ENCODE results near the gene MBNL1. TPM values are rescaled to one million over a fixed set of nuclear protein-coding genes. Genes with fewer than 3 reads are reported as not detected.

The MBNL1 gene
- total and polyA plus RNA-seq, 2 donors (not counting 3 experiments of a cell fraction or from before 2014, with no cell fraction given), result 179 to 362 TPM

DNA sequence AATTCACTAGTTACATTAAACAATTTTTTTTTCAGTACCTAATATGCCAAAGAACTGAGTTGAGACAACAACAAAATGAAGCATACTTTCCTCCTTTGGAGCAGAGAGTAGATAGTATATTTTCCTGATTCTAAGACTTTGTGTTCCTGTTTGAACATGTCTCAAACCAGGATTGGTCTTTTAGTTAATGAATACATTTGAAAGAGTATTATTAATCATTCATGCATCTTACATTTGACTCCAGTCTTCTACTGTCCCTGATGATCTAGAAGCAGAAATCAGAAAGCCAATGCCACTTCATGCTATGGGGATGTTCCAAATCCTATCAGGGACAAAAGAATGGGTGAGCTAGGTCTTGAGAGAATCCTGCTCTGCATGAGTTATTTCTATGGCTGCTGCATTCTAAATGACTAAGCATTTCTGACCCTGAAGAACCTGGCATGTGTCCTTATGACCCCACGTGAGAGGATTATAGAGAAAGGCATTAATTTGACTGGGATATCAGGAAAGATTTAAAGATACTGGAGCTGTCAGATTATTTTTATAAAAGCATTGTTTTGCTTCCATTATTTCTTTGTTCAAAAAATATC is 32.9 kb upstream of the MBNL1 start:
- Histone ChIP-seq H3K9me1 (replicated peaks; ENCODE audit: control insufficient read depth, extremely low read depth, insufficient read depth, low read length) (no peaks in the 10 kb centered on the region), H3K4me1 (ENCODE audit: control insufficient read depth, extremely low read depth, insufficient read depth, low read length) (peaks cover 11% of the 10 kb centered on the region), H3K4me3 (replicated peaks in 1 of 3; ENCODE audit: insufficient read depth in 1 of 3, low read depth in 1 of 3, low read length in 3 of 3) (no peak overlapping the region), H4K20me1 (replicated peaks; ENCODE audit: control insufficient read depth, extremely low read depth, insufficient read depth, low read length) (no peaks in the 10 kb centered on the region), H3K4me2 (ENCODE audit: insufficient read depth, low read length) (no peak overlapping the region), H3K9me3 (replicated peaks; ENCODE audit: control insufficient read depth, insufficient read depth, low read length) (no peaks in the 10 kb centered on the region), H3K27ac (ENCODE audit: insufficient read depth, low read depth, low read length) (no peak overlapping the region), H3K27me3 (ENCODE audit: control insufficient read depth in 2 of 2, insufficient read depth in 2 of 2, low read length in 2 of 2) (no peaks in the 10 kb centered on the region), H3K79me2 (ENCODE audit: control insufficient read depth, insufficient read depth, low read length) (no peaks in the 10 kb centered on the region), H3K36me3 (ENCODE audit: control insufficient read depth in 2 of 2, extremely low read depth in 1 of 2, insufficient read depth in 2 of 2, low read length in 2 of 2) (no peaks in the 10 kb centered on the region), H3K9ac (replicated peaks; ENCODE audit: extremely low read depth, insufficient read depth, low read length) (no peak overlapping the region), H2AFZ (ENCODE audit: low read depth, low read length) (peak overlapping the region; percentile 14)
- dilution Hi-C loops (cut with MboI; ENCODE audit: extremely low pct_ligation_motif_present, low sequenced_read_pairs), result no loop called here
- ChIA-PET CTCF (interaction anchor here (0.5 to 1.4 kb wide), 3 partner anchors 18 to 118 kb away, joined by 3 read pairs; no protein-coding TSS in a partner anchor), POLR2A (no interaction called here)
- TF ChIP-seq POLR2AphosphoS5 (IDR thresholded peaks at IDR 0.05; ENCODE audit: insufficient read depth, low read depth, low read length), result no peak
- TF ChIP-seq MYC (IDR thresholded peaks at IDR 0.05; ENCODE audit: low read depth, low read length), result no peak
- TF ChIP-seq POLR2A (IDR thresholded peaks at IDR 0.05; ENCODE audit: low read depth, low read length), result no peak
- no peak for TF ChIP-seq JUN (IDR thresholded peaks at IDR 0.05; ENCODE audit: borderline replicate concordance, insufficient read depth, insufficient read length, low read depth)
- TF ChIP-seq FOS (IDR thresholded peaks at IDR 0.05; ENCODE audit: borderline replicate concordance, insufficient read depth, low read length), result no peak
- FAIRE-seq (no peak), DNase-seq (ENCODE audit: low read depth, low spot score) (peak; percentile 25)
- no TSS peak for BruUV-seq (replicated peaks)
- intact Hi-C loops (cut with micrococcal nuclease), result no loop called here

DNA sequence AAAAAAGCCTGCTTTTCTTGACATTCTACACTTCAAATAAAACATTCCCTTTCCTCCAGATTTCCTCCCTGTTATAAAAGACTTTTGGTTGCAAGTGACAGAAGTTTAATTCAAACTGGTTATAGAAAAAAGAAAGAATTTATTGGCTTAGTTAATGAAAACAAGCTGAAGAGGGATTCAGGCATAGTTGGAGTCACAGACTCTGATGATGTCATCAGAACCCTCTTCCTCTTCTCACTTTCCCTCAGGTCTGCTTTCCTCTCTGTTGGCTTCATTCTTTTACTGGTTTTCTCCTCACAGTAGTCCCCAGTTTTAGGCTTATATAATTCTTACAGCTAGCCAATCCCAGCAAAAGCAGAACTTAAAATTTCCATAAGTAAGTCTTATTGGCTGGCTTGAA is 32.0 kb upstream of the MBNL1 start:
- dilution Hi-C loops (cut with MboI; ENCODE audit: extremely low pct_ligation_motif_present, low sequenced_read_pairs), result no loop called here
- H3K9ac ChIP-seq (replicated peaks; ENCODE audit: extremely low read depth, insufficient read depth, low read length), result no peak overlapping the region

More for the DNA sequence above, 32.0 kb upstream of the MBNL1 start:
- intact Hi-C loops (cut with micrococcal nuclease), result no loop called here
- Histone ChIP-seq H3K4me2 (ENCODE audit: insufficient read depth, low read length) (no peak overlapping the region), H4K20me1 (replicated peaks; ENCODE audit: control insufficient read depth, extremely low read depth, insufficient read depth, low read length) (no peaks in the 10 kb centered on the region), H3K79me2 (ENCODE audit: control insufficient read depth, insufficient read depth, low read length) (no peaks in the 10 kb centered on the region), H2AFZ (ENCODE audit: low read depth, low read length) (no peak overlapping the region), H3K36me3 (ENCODE audit: control insufficient read depth in 2 of 2, extremely low read depth in 1 of 2, insufficient read depth in 2 of 2, low read length in 2 of 2) (no peaks in the 10 kb centered on the region), H3K4me3 (replicated peaks in 1 of 3; ENCODE audit: insufficient read depth in 1 of 3, low read depth in 1 of 3, low read length in 3 of 3) (no peak overlapping the region), H3K4me1 (ENCODE audit: control insufficient read depth, extremely low read depth, insufficient read depth, low read length) (peaks cover 20% of the 10 kb centered on the region), H3K27ac (ENCODE audit: insufficient read depth, low read depth, low read length) (no peak overlapping the region), H3K27me3 (ENCODE audit: control insufficient read depth in 2 of 2, insufficient read depth in 2 of 2, low read length in 2 of 2) (no peaks in the 10 kb centered on the region), H3K9me3 (replicated peaks; ENCODE audit: control insufficient read depth, insufficient read depth, low read length) (no peaks in the 10 kb centered on the region), H3K9me1 (replicated peaks; ENCODE audit: control insufficient read depth, extremely low read depth, insufficient read depth, low read length) (no peaks in the 10 kb centered on the region)
- DNase-seq (ENCODE audit: low read depth, low spot score) (peak; percentile 16), FAIRE-seq (no peak)
- TF ChIP-seq JUN (IDR thresholded peaks at IDR 0.05; ENCODE audit: borderline replicate concordance, insufficient read depth, insufficient read length, low read depth), result peak; percentile 5
- TF ChIP-seq EZH2 (IDR thresholded peaks at IDR 0.05; ENCODE audit: borderline replicate concordance, low read depth, low read length, severe bottlenecking), result no peak
- TF ChIP-seq FOS (IDR thresholded peaks at IDR 0.05; ENCODE audit: borderline replicate concordance, insufficient read depth, low read length), result no peak
- BruUV-seq (replicated peaks), result no TSS peak
- ChIA-PET POLR2A (no interaction called here), CTCF (interaction anchor here (0.7 to 1.4 kb wide), 3 partner anchors 9 to 25 kb away, joined by 3 read pairs; no protein-coding TSS in a partner anchor)
